OCI-LY7 (cell line): ENCODE results near the gene TCEAL5. TPM values are rescaled to one million over a fixed set of nuclear protein-coding genes. Genes with fewer than 3 reads are reported as not detected.

Experiments
- BruUV-seq: library from RNA; stranded (reverse); fragments of 400-500 nt; replicated peaks from 2 replicates; lab custom pipeline; 2021; lab: Mats Ljungman, UMichigan
- CTCF ChIA-PET: fragments of 300-600 bp; sonication (Branson Sonifier 250); formaldehyde crosslinking; loops from one replicate; lab custom pipeline; 2022; ENCODE audit warnings: antibody characterized with exemption; ENCODE audit not compliant: unreplicated experiment; lab: Charles Lee
- POLR2A ChIA-PET: fragments of 300-600 bp; sonication (Branson Sonifier 250); formaldehyde crosslinking; loops from one replicate; lab custom pipeline; 2022; ENCODE audit warnings: antibody characterized with exemption; lab: Charles Lee
- DNase-seq: peaks from one replicate; pipeline ENCODE4 v3.0.0-alpha.2; 2015; ENCODE audit warnings: low spot score
- H2AFZ ChIP-seq: fragments of 200-600 bp; sonication (generic), shearing (Covaris generic); 2 replicates; pipeline ENCODE4 v1.6.1; 2014; ENCODE audit warnings: mild to moderate bottlenecking, antibody characterized with exemption, low read length, moderate library complexity
- H3K27ac ChIP-seq: fragments of 200-600 bp; sonication (generic); 2 replicates; pipeline ENCODE4 v1.5.1; 2014; ENCODE audit warnings: mixed run types, low read depth, mild to moderate bottlenecking, moderate library complexity, low read length, inconsistent platforms; ENCODE audit not compliant: poor library complexity, severe bottlenecking
- H3K36me3 ChIP-seq: fragments of 200-600 bp; sonication (generic); 2 replicates; pipeline ENCODE4 v1.6.1; 2014; ENCODE audit warnings: mild to moderate bottlenecking, antibody characterized with exemption, low read length, moderate library complexity, mixed read lengths; ENCODE audit not compliant: insufficient read depth
- H3K4me1 ChIP-seq: fragments of 200-600 bp; sonication (generic); 2 replicates; pipeline ENCODE4 v1.5.1; 2014; ENCODE audit warnings: mild to moderate bottlenecking, low read length; ENCODE audit not compliant: insufficient read depth, poor library complexity, severe bottlenecking
- H3K4me2 ChIP-seq: fragments of 200-600 bp; sonication (generic); 2 replicates; pipeline ENCODE4 v1.6.1; 2014; ENCODE audit warnings: mild to moderate bottlenecking, low read length
- H3K4me3 ChIP-seq: fragments of 200-600 bp; sonication (generic); 2 replicates; pipeline ENCODE4 v1.5.1; 2014; ENCODE audit warnings: mild to moderate bottlenecking, low read depth, low read length; ENCODE audit not compliant: poor library complexity, severe bottlenecking
- H3K79me2 ChIP-seq: fragments of 200-600 bp; sonication (generic); 2 replicates; pipeline ENCODE4 v1.6.1; 2016; ENCODE audit warnings: low read depth, mild to moderate bottlenecking, low read length, moderate library complexity, mixed read lengths; ENCODE audit not compliant: insufficient read depth
- H3K9me2 ChIP-seq: fragments of 200-600 bp; sonication (generic); 2 replicates; pipeline ENCODE4 v1.6.1; 2016; ENCODE audit warnings: mild to moderate bottlenecking, low read length, mixed read lengths; ENCODE audit not compliant: insufficient read depth
- H3K9me3 ChIP-seq: fragments of 200-600 bp; sonication (generic); 2 replicates; pipeline ENCODE4 v1.6.1; 2014; ENCODE audit warnings: mild to moderate bottlenecking, mixed run types, low read length, mixed read lengths
- H4K20me1 ChIP-seq: fragments of 200-600 bp; sonication (generic); 2 replicates; pipeline ENCODE4 v1.6.1; 2014; ENCODE audit warnings: mild to moderate bottlenecking, antibody characterized with exemption, low read length, moderate library complexity, mixed read lengths; ENCODE audit not compliant: insufficient read depth
- CTCF ChIP-seq: fragments of 200-600 bp; sonication (generic); conservative IDR thresholded peaks from 2 replicates; pipeline ENCODE4 v1.5.1; 2014; ENCODE audit warnings: mild to moderate bottlenecking, antibody characterized with exemption, low read length, moderate library complexity, mixed read lengths
- EZH2phosphoT487 ChIP-seq: fragments of 200-600 bp; sonication (generic); IDR thresholded peaks from 2 replicates; pipeline ENCODE4 v1.6.1; 2018; ENCODE audit warnings: low read depth, borderline replicate concordance, mild to moderate bottlenecking, mixed run types, antibody characterized with exemption, low read length, moderate library complexity, mixed read lengths
- intact Hi-C: fragments of 100-400 bp; cut with micrococcal nuclease; formaldehyde crosslinking; loops from one replicate; pipeline ENCODE4 v1.10.0; 2022; ENCODE audit not compliant: unreplicated experiment
- total RNA-seq, 2 experiments: library from RNA; depleted of rRNA in 1 of 2; stranded (reverse); fragments of >200 nt in 1 of 2; shearing (Covaris generic) in 1 of 2; gene quantifications; 2 replicates each; pipeline ENCODE4 v1.2.3, GENCODE V29; 2014 to 2022

Gene TCEAL5
- total RNA-seq, 2 experiments from 2014 or later = not detected

- no peak overlapping the region for H3K4me2 ChIP-seq
- no peak overlapping the region for H3K27ac ChIP-seq
- peaks cover 14% of the 10 kb centered on the region; the same call in 1 of the 2 replicates for H3K79me2 ChIP-seq
- CTCF ChIA-PET = no interaction called here
- no peak overlapping the region for H3K4me3 ChIP-seq
- no peaks in the 10 kb centered on the region for H3K9me3 ChIP-seq
- H3K36me3 ChIP-seq = peaks cover 12% of the 10 kb centered on the region; the same call in 1 of the 2 replicates
- POLR2A ChIA-PET = no interaction called here
- no peaks in the 10 kb centered on the region for H3K9me2 ChIP-seq
- TF ChIP-seq CTCF = no peak
- intact Hi-C loops = loop anchor here (5.0 kb wide), 1 partner anchor 38 kb away; no protein-coding TSS in a partner anchor
- no peaks in the 10 kb centered on the region for H4K20me1 ChIP-seq
- no peak for DNase-seq
- H3K4me1 ChIP-seq = peaks cover 10% of the 10 kb centered on the region
- H2AFZ ChIP-seq = no peak overlapping the region
- BruUV-seq = no TSS peak
Observed at GRCh38 chrX:103249805-103250204, 26.7 kb downstream of the TCEAL5 start.

GRCh38 chrX:103248553-103248952, 28.0 kb downstream of the TCEAL5 start:
- DNase-seq = peak; percentile 22
- Histone ChIP-seq H3K79me2 (peaks cover 4% of the 10 kb centered on the region; the same call in 1 of the 2 replicates), H3K4me1 (peaks cover 4% of the 10 kb centered on the region), H3K9me3 (no peaks in the 10 kb centered on the region), H3K4me3 (no peak overlapping the region), H2AFZ (no peak overlapping the region), H3K9me2 (no peaks in the 10 kb centered on the region), H3K4me2 (no peak overlapping the region), H4K20me1 (no peaks in the 10 kb centered on the region), H3K36me3 (peaks cover 10% of the 10 kb centered on the region; the same call in 1 of the 2 replicates), H3K27ac (no peak overlapping the region)
- intact Hi-C loops = loop anchor here (5.0 kb wide), 1 partner anchor 36 kb away; no protein-coding TSS in a partner anchor
- ChIA-PET POLR2A (no interaction called here), CTCF (no interaction called here)
- peak; percentile 71 for TF ChIP-seq CTCF
- no peak for TF ChIP-seq EZH2phosphoT487
- no TSS peak for BruUV-seq

GRCh38 chrX:103240155-103240554, 36.4 kb downstream of the TCEAL5 start:
- DNase-seq = no peak
- Histone ChIP-seq H3K4me3 (no peak overlapping the region), H3K4me2 (no peak overlapping the region), H3K9me3 (no peaks in the 10 kb centered on the region), H3K9me2 (no peaks in the 10 kb centered on the region), H3K79me2 (no peaks in the 10 kb centered on the region), H2AFZ (no peak overlapping the region), H3K36me3 (no peaks in the 10 kb centered on the region), H3K4me1 (no peaks in the 10 kb centered on the region), H3K27ac (no peak overlapping the region), H4K20me1 (no peaks in the 10 kb centered on the region)
- no TSS peak for BruUV-seq
- TF ChIP-seq EZH2phosphoT487 = no peak
- TF ChIP-seq CTCF = no peak
- ChIA-PET POLR2A (interaction anchor here (0.5 kb wide), 1 partner anchor 18 kb away, joined by 3 read pairs; no protein-coding TSS in a partner anchor), CTCF (no interaction called here)
- intact Hi-C loops = no loop called here
